Lung (tissue), 13 donors: Measurements from ENCODE around the gene RANBP1. TPM values are rescaled to one million over a fixed set of nuclear protein-coding genes. Genes with fewer than 3 reads are reported as not detected.

Source experiments
- ATAC-seq: fragments of 200-7000 bp; cut with Tn5 transposase; one replicate; pipeline ENCODE4 v1.9.1; 2020; ENCODE audit warnings: moderate number of reproducible peaks; ENCODE audit not compliant: insufficient read depth, low FRiP score
- DNase-seq, 3 donors: peaks; one replicate each; pipeline ENCODE4 v3.0.0-alpha.2; 2013 to 2017
- H3K27ac ChIP-seq, 2 donors: one replicate each; pipeline ENCODE4 v1.5.1; 2013; ENCODE audit warnings: mild to moderate bottlenecking in 2 of 2, moderate library complexity in 2 of 2, control low read depth in 1 of 2, inconsistent platforms in 1 of 2, low read depth in 1 of 2, low read length in 1 of 2
- H3K27me3 ChIP-seq, 3 donors: one replicate each; pipeline ENCODE4 v1.5.1; 2013; ENCODE audit warnings: low read length in 2 of 3; ENCODE audit not compliant: control insufficient read depth in 3 of 3, insufficient read depth in 3 of 3
- H3K36me3 ChIP-seq, 4 donors: one replicate each; pipeline ENCODE4 v1.5.1; 2013; ENCODE audit warnings: low read length in 4 of 4, mild to moderate bottlenecking in 1 of 4, moderate library complexity in 1 of 4; ENCODE audit not compliant: control insufficient read depth in 4 of 4, insufficient read depth in 4 of 4
- H3K4me1 ChIP-seq, 5 donors: one replicate each; pipeline ENCODE4 v1.5.1; 2013; ENCODE audit warnings: low read length in 5 of 5, mild to moderate bottlenecking in 2 of 5, moderate library complexity in 1 of 5; ENCODE audit not compliant: control insufficient read depth in 5 of 5, insufficient read depth in 5 of 5
- H3K4me3 ChIP-seq: one replicate; pipeline ENCODE4 v1.5.1; 2013; ENCODE audit warnings: mild to moderate bottlenecking, control low read depth, moderate library complexity
- H3K9ac ChIP-seq, 2 donors: one replicate each; pipeline ENCODE4 v1.5.1; 2013; ENCODE audit warnings: low read length in 2 of 2, control low read depth in 1 of 2; ENCODE audit not compliant: insufficient read depth in 1 of 2
- H3K9me3 ChIP-seq, 4 donors: one replicate each; pipeline ENCODE4 v1.5.1; 2013; ENCODE audit warnings: low read length in 3 of 4, mild to moderate bottlenecking in 1 of 4, moderate library complexity in 1 of 4; ENCODE audit not compliant: control insufficient read depth in 4 of 4, insufficient read depth in 3 of 4
- CTCF ChIP-seq: IDR thresholded peaks from 2 replicates; pipeline ENCODE4 v1.5.1; 2012; ENCODE audit warnings: mild to moderate bottlenecking; ENCODE audit errors: control extremely low read depth, extremely low read depth
- WGBS, 2 donors: extraction: QIAGEN DNeasy Blood & Tissue Kit; methylation state at CpG; one replicate each; pipeline ENCODE4 v1.1.7; 2013; 5-methylcytosine and 5-hydroxymethylcytosine counted together
- polyA plus RNA-seq, 2 donors: library from polyadenylated mRNA; stranded (reverse); fragments of 200-250 nt; gene quantifications; one replicate each; pipeline ENCODE4 v1.2.1, GENCODE V29; 2013
- small RNA-seq: library from RNA; depleted of rRNA; stranded (forward); fragments of <200 nt; gene quantifications from one replicate; pipeline ENCODE3, GENCODE V24; 2014; ENCODE audit warnings: low replicate concordance
- total RNA-seq, 2 donors: library from RNA; depleted of rRNA in 1 of 2; stranded (reverse); fragments of >200 nt in 1 of 2; gene quantifications; one replicate each; pipeline ENCODE4 v1.2.1, GENCODE V29; 2014 to 2021
- donor health status: control.
- donor health status: control.
- donor health status: Bipolar disorder and iron deficiency.
- donor health status: healthy.
- donor health status: DM: yes; HTN: yes; CAD: no.

The RANBP1 gene
- total and polyA plus RNA-seq, 4 donors: 72.9 to 119 (median 83.2) TPM

- no peak overlapping the region for H3K9ac ChIP-seq
- ATAC-seq (no peak), DNase-seq (no peak)
- WGBS, 2 donors: 75 to 88% methylated on average over 17 of the region's 17 CpGs
- no peaks in the 10 kb centered on the region for H3K36me3 ChIP-seq
- H3K4me3 ChIP-seq: no peak overlapping the region
- no peaks in the 10 kb centered on the region for H3K9me3 ChIP-seq
- no peak for TF ChIP-seq CTCF
- H3K27ac ChIP-seq: no peak overlapping the region
- H3K27me3 ChIP-seq: no peaks in the 10 kb centered on the region
- no peaks in the 10 kb centered on the region for H3K4me1 ChIP-seq
Observed at GRCh38 chr22:20176421-20177085, 60.6 kb downstream of the RANBP1 start.

Small RNA genes within 50 kb of the gene (small RNA-seq; reads per million reads assigned to genes)
- gene MIR6816: 0.08 reads per million
- gene RF00017: not detected
- gene RF00599: not detected

Other genes with a start within 250 kb of the RANBP1 start
- 100 to 1,000 TPM; 147 to 218 TPM for gene COMT, start 174.3 kb upstream of the RANBP1 start, total RNA-seq
- 100 to 1,000 TPM; 198 to 272 TPM for gene COMT, start 174.3 kb upstream of the RANBP1 start, polyA plus RNA-seq
- gene TXNRD2, start 174.3 kb upstream of the RANBP1 start, total RNA-seq: 10 to 100 TPM; 20.3 to 41.1 TPM
- gene TXNRD2, start 174.3 kb upstream of the RANBP1 start, polyA plus RNA-seq: 10 to 100 TPM; 23.3 to 59.2 TPM
- gene ARVCF, start 99.3 kb upstream of the RANBP1 start, total RNA-seq: 10 to 100 TPM; 20.5 to 23.4 TPM
- 10 to 100 TPM in 1 of 2 donors, 1 to 10 TPM in 1; 10.0 to 12.7 TPM for gene ARVCF, start 99.3 kb upstream of the RANBP1 start, polyA plus RNA-seq
- 10 to 100 TPM; 20.7 to 48.8 TPM for gene TANGO2, start 95.0 kb upstream of the RANBP1 start, total RNA-seq
- 10 to 100 TPM; 28.2 to 40.0 TPM for gene TANGO2, start 95.0 kb upstream of the RANBP1 start, polyA plus RNA-seq
- gene DGCR8, start 35.9 kb upstream of the RANBP1 start, total RNA-seq: 10 to 100 TPM; 34.7 to 38.4 TPM
- gene DGCR8, start 35.9 kb upstream of the RANBP1 start, polyA plus RNA-seq: 10 to 100 TPM; 13.2 to 17.6 TPM
- gene TRMT2A, start 1.1 kb downstream of the RANBP1 start, total RNA-seq: 10 to 100 TPM; 37.5 to 62.4 TPM
- 10 to 100 TPM; 48.3 to 71.1 TPM for gene TRMT2A, start 1.1 kb downstream of the RANBP1 start, polyA plus RNA-seq
- 10 to 100 TPM; 29.1 to 75.1 TPM for gene ZDHHC8, start 15.7 kb downstream of the RANBP1 start, total RNA-seq
- gene ZDHHC8, start 15.7 kb downstream of the RANBP1 start, polyA plus RNA-seq: 10 to 100 TPM; 28.4 to 41.9 TPM
- 1 to 10 TPM; 1.6 to 4.0 TPM for gene CCDC188, start 35.0 kb downstream of the RANBP1 start, total RNA-seq
- 1 to 10 TPM in 1 of 2 donors, under 1 TPM in 1; 0.63 to 1.1 TPM for gene CCDC188, start 35.0 kb downstream of the RANBP1 start, polyA plus RNA-seq
- 1 to 10 TPM; 2.6 to 7.8 TPM for gene RTN4R, start 152.2 kb downstream of the RANBP1 start, total RNA-seq
- gene RTN4R, start 152.2 kb downstream of the RANBP1 start, polyA plus RNA-seq: 1 to 10 TPM; 3.0 to 5.6 TPM
- gene DGCR6L, start 204.0 kb downstream of the RANBP1 start, total RNA-seq: 10 to 100 TPM; 38.7 to 42.8 TPM
- 10 to 100 TPM; 42.3 to 86.0 TPM for gene DGCR6L, start 204.0 kb downstream of the RANBP1 start, polyA plus RNA-seq